Kidney (tissue), 14 donors: ENCODE measurements around the gene ADAMTS12. TPM values are rescaled to one million over a fixed set of nuclear protein-coding genes. Genes with fewer than 3 reads are reported as not detected.

Source experiments
- DNase-seq, 5 donors: peaks; one replicate each; pipeline ENCODE4 v3.0.0-alpha.2; 2013 to 2020
- FAIRE-seq: peaks from 2 replicates; lab custom pipeline; 2012; peaks lifted over from hg19 to GRCh38; lab: Jason Lieb, UNC
- H3K27ac ChIP-seq, 2 donors: one replicate each; pipeline ENCODE4 v1.7.0; 2013; ENCODE audit warnings: low read depth in 2 of 2, low read length in 2 of 2, inconsistent platforms in 1 of 2
- H3K27me3 ChIP-seq: one replicate; pipeline ENCODE4 v1.7.1; 2013; ENCODE audit warnings: low read length, inconsistent platforms; ENCODE audit not compliant: control insufficient read depth, insufficient read depth
- H3K36me3 ChIP-seq, 3 donors: one replicate each; pipeline versions ENCODE4 v1.7.0 to v1.7.1; 2013; ENCODE audit warnings: low read length in 3 of 3, control low read depth in 1 of 3, inconsistent platforms in 1 of 3; ENCODE audit not compliant: insufficient read depth in 3 of 3, control insufficient read depth in 2 of 3
- H3K4me1 ChIP-seq, 3 donors: one replicate each; pipeline versions ENCODE4 v1.7.0 to v1.7.1; 2013; ENCODE audit warnings: low read length in 3 of 3, inconsistent platforms in 1 of 3, low read depth in 1 of 3; ENCODE audit not compliant: control insufficient read depth in 2 of 3, insufficient read depth in 2 of 3
- H3K4me3 ChIP-seq, 3 donors: one replicate each; pipeline versions ENCODE4 v1.7.0 to v1.8.1; 2013; ENCODE audit warnings: low read length in 3 of 3, control low read depth in 1 of 3, inconsistent platforms in 1 of 3
- H3K9ac ChIP-seq, 3 donors: one replicate each; pipeline versions ENCODE4 v1.7.0 to v1.7.1; 2013; ENCODE audit warnings: low read length in 3 of 3, control low read depth in 1 of 3, inconsistent platforms in 1 of 3
- H3K9me3 ChIP-seq, 3 donors: one replicate each; pipeline versions ENCODE4 v1.7.0 to v1.7.1; 2013; ENCODE audit warnings: low read length in 3 of 3, control low read depth in 1 of 3, inconsistent platforms in 1 of 3; ENCODE audit not compliant: control insufficient read depth in 2 of 3, insufficient read depth in 1 of 3
- intact Hi-C: fragments of 100-400 bp; cut with DNase I; formaldehyde crosslinking; loops from one replicate; pipeline ENCODE4 v1.11.1; 2022
- polyA plus RNA-seq: library from polyadenylated mRNA; stranded (reverse); fragments of 350-450 nt; fragmentation: Illumina TruSeq; extraction: RNeasy Lipid Tissue Mini Kit (QIAGEN cat#74804); gene quantifications from one replicate; pipeline ENCODE4 v1.2.3, GENCODE V29; 2014; ENCODE audit warnings: low read depth, low replicate concordance; ENCODE audit not compliant: insufficient read depth
- total RNA-seq: library from RNA; stranded (reverse); fragmentation: NEBNext Ultra II Directional; extraction: Animal tissue kit (Norgen Biotek cat#: 25700); gene quantifications from one replicate; pipeline ENCODE4 v1.2.1, GENCODE V29; 2021
- TF ChIP-seq, protein P1 (sequence below): IDR thresholded peaks from 3 replicates; pipeline ENCODE4 v1.5.1; 2012; ENCODE audit warnings: mild to moderate bottlenecking, moderate library complexity, borderline replicate concordance; ENCODE audit not compliant: insufficient read depth; ENCODE audit errors: extremely low read depth
- donor health status: control.
- donor health status: control.
- donor health status: control.
- donor health status: control.
- donor health status: control.
- donor health status: DM: yes; HTN: yes; CAD: no.
- donor health status: Normal renal cell carcinoma (clear cell type).

Gene ADAMTS12
- total and polyA plus RNA-seq, 2 donors from 2014 or later = 0.75 to 2.0 TPM

DNA sequence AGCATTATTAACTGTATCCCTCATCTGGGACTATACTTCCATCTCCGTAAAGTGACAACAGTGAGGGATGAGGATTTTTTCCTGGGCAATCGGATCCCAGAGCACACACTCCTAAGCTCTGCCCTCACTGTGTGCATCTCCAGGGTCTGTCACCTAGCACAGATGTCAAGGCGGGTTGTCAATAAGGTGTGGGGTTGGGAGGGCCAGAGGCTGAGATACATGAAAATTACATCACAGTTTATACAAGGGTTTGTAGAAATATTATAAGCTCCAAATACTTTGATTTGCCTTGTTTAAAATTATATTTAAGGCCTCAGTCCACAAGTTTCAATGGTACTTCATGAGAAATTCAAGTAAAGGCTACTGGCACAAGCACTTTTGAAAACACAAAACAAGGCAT is 4.5 kb downstream of the ADAMTS12 start:
- no peak overlapping the region for H3K27ac ChIP-seq
- no peaks in the 10 kb centered on the region for H3K27me3 ChIP-seq
- H3K4me3 ChIP-seq = no peak overlapping the region
- DNase-seq (no peak), FAIRE-seq (no peak)
- no peak overlapping the region for H3K9ac ChIP-seq
- intact Hi-C loops = no loop called here
- TF ChIP-seq, protein P1, sequence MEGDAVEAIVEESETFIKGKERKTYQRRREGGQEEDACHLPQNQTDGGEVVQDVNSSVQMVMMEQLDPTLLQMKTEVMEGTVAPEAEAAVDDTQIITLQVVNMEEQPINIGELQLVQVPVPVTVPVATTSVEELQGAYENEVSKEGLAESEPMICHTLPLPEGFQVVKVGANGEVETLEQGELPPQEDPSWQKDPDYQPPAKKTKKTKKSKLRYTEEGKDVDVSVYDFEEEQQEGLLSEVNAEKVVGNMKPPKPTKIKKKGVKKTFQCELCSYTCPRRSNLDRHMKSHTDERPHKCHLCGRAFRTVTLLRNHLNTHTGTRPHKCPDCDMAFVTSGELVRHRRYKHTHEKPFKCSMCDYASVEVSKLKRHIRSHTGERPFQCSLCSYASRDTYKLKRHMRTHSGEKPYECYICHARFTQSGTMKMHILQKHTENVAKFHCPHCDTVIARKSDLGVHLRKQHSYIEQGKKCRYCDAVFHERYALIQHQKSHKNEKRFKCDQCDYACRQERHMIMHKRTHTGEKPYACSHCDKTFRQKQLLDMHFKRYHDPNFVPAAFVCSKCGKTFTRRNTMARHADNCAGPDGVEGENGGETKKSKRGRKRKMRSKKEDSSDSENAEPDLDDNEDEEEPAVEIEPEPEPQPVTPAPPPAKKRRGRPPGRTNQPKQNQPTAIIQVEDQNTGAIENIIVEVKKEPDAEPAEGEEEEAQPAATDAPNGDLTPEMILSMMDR = no peak
- H3K9me3 ChIP-seq = no peaks in the 10 kb centered on the region
- no peaks in the 10 kb centered on the region for H3K36me3 ChIP-seq
- H3K4me1 ChIP-seq = peaks cover 0 to 7% (median 0%) of the 10 kb centered on the region in 3 donors

DNA sequence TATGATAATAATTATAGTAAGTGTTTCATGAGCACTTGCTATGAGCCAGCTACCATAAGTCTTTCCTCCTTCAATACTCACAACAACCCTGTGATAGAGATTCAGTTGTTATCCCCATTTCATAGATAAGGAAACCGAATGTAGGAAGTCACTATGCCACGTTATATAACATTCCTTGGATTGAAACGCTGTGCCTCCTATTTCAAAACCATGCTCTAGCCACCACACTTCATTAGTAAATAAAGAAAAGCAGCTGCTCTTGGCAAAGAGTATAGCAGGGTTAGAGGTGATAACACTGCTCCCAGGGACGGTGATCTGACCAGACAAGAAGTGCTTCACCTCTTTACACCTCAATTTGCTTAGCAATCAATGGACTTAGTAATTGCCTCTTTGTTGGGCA is 5.5 kb downstream of the ADAMTS12 start:
- no peak overlapping the region for H3K9ac ChIP-seq
- intact Hi-C loops = no loop called here
- TF ChIP-seq, protein P1 = no peak
- no peaks in the 10 kb centered on the region for H3K36me3 ChIP-seq
- FAIRE-seq = no peak
- no peak overlapping the region for H3K27ac ChIP-seq
- H3K27me3 ChIP-seq = no peaks in the 10 kb centered on the region
- no peak overlapping the region for H3K4me3 ChIP-seq
- peaks cover 0 to 1% (median 0%) of the 10 kb centered on the region in 3 donors for H3K4me1 ChIP-seq
- no peak for DNase-seq
- no peaks in the 10 kb centered on the region for H3K9me3 ChIP-seq

DNA sequence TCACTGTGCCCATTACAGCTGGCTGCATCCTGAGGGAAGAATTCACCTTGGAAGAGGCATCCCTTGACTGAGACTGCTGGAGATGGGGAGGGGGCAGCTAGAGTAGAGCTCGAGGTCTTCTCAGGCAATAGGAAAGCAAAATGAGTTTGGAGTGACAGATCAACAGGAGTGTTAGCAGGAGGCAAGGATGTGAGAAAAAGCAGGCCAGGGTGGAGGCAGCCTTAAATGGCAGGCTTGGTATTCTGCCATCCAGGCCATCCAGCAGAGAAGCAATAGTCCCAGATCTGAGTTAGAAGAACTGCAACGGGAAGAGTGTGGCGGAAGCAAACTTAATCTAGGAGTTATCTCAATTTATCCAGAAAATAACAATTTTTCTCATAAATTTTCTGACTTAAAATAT is 6.1 kb downstream of the ADAMTS12 start:
- no peak overlapping the region for H3K4me3 ChIP-seq
- TF ChIP-seq, protein P1 = no peak
- H3K4me1 ChIP-seq = no peaks in the 10 kb centered on the region
- no peaks in the 10 kb centered on the region for H3K9me3 ChIP-seq
- no peak for FAIRE-seq
- H3K27ac ChIP-seq = no peak overlapping the region
- no peak overlapping the region for H3K9ac ChIP-seq
- H3K27me3 ChIP-seq = no peaks in the 10 kb centered on the region
- intact Hi-C loops = no loop called here
- no peaks in the 10 kb centered on the region for H3K36me3 ChIP-seq
- DNase-seq = no peak

DNA sequence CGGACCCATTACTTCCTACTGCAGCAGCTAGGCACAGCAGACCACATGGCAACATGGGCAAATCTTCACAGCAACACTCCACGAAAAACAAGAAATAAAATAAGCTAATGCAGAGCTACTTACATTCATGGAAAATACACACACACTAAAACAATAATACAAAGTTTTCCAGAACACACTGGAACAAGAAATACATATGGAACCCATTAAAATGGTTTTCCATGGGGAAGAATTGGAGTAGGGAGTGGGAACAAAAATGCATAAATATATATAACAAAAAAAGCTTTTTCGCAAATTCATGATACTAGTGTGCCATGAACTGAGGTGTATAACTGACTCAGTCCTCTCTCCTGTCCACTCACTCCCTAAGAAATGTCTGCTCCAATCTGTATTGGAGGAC is 8.3 kb downstream of the ADAMTS12 start:
- DNase-seq (no peak), FAIRE-seq (no peak)
- H3K4me3 ChIP-seq = no peak overlapping the region
- no peak overlapping the region for H3K9ac ChIP-seq
- no peaks in the 10 kb centered on the region for H3K27me3 ChIP-seq
- no peaks in the 10 kb centered on the region for H3K36me3 ChIP-seq
- intact Hi-C loops = no loop called here
- TF ChIP-seq, protein P1 = no peak
- no peaks in the 10 kb centered on the region for H3K9me3 ChIP-seq
- no peak overlapping the region for H3K27ac ChIP-seq
- no peaks in the 10 kb centered on the region for H3K4me1 ChIP-seq
